Stimulated activated CD4-positive, alpha-beta T cell treated with anti-CD3 and anti-CD28 coated beads, Interleukin-15, amount 100 ng/mL, for 1 hour (primary cell): Measurements from ENCODE around the gene KLHL29.

Experiments used
- DNase-seq, 2 donors: peaks; one replicate each; pipeline ENCODE4 v3.0.0-alpha.2; 2020; ENCODE audit warnings: low read depth in 1 of 2, low spot score in 1 of 2

KLHL29 gene

GRCh38 chr2:23604731-23605130 lies 219.8 kb downstream of the KLHL29 start:
- no peak for DNase-seq

GRCh38 chr2:23605236-23605635 lies 220.3 kb downstream of the KLHL29 start:
- DNase-seq, result no peak

DNA sequence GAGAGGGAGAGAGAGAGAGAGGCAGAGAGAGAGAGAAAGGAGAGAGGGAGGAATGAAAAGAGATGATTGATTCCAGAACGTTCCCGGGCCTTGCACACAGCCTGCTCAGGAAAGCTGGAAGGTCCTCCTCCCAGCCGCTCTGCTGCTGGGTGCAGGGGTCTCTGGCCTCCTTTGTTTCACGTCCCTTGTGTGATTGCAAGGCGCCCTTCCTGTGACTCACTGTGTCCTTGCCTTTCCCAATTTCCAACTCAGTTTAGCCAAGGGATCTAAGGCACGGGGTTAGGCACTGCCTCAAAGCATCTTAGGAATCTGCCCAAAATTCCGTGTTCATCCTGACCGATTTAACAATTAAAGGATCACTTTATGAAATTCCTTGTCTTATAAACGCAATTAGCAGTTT lies 221.2 kb downstream of the KLHL29 start:
- DNase-seq, result no peak

- DNase-seq, result no peak
Observed at GRCh38 chr2:23606968-23607367, 222.0 kb downstream of the KLHL29 start.

GRCh38 chr2:23607925-23608324 lies 222.9 kb downstream of the KLHL29 start:
- no peak for DNase-seq

DNA sequence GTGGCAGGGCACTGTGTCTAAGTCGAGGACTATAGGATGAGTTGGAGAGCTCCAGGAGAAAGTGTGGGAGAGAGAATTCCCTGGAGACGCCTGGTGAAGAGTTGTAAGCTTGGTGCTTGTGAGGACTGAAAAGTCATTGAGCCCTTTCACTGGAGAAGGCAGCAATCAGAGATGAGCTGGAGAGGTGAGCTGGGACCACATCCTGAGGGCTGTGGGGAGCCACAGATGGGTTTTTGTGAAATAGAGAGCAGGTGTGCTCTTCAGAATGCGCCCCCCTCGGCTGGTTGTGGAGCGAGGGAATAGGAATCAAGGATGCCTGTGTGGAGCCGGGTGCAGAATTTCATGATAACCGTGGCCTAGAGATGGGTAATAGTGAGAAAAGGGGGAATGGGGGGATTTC lies 224.3 kb downstream of the KLHL29 start:
- no peak for DNase-seq

GRCh38 chr2:23611839-23612238 lies 226.9 kb downstream of the KLHL29 start:
- DNase-seq, result no peak

- no peak for DNase-seq
Observed at GRCh38 chr2:23614701-23615100, 229.7 kb downstream of the KLHL29 start.

GRCh38 chr2:23615216-23616020 lies 230.4 kb downstream of the KLHL29 start:
- no peak for DNase-seq

DNA sequence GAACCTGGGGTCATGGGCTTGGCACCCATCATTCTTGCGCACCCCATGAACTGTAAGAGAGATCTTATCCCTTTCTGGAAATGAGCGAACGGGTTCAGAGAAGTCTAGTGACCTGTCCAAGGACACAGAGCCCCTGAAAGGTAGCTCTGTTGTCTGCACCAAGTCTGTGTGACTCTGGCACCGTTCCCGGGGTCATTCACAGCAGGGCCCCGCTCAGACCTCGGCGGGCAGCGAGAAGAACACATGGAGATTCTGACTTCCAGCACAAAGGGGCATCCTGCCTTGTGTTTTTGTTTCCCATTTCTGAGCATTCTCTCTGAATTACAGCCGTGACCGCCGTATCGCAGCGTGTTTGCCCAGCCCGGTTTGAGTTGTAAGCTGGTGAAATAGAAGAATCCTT lies 231.7 kb downstream of the KLHL29 start:
- DNase-seq, result no peak

GRCh38 chr2:23617167-23617810 lies 232.3 kb downstream of the KLHL29 start:
- DNase-seq, result no peak

GRCh38 chr2:23617811-23618215 lies 232.8 kb downstream of the KLHL29 start:
- DNase-seq, result no peak

- DNase-seq, result no peak
Observed at GRCh38 chr2:23618265-23618664, 233.3 kb downstream of the KLHL29 start.

DNA sequence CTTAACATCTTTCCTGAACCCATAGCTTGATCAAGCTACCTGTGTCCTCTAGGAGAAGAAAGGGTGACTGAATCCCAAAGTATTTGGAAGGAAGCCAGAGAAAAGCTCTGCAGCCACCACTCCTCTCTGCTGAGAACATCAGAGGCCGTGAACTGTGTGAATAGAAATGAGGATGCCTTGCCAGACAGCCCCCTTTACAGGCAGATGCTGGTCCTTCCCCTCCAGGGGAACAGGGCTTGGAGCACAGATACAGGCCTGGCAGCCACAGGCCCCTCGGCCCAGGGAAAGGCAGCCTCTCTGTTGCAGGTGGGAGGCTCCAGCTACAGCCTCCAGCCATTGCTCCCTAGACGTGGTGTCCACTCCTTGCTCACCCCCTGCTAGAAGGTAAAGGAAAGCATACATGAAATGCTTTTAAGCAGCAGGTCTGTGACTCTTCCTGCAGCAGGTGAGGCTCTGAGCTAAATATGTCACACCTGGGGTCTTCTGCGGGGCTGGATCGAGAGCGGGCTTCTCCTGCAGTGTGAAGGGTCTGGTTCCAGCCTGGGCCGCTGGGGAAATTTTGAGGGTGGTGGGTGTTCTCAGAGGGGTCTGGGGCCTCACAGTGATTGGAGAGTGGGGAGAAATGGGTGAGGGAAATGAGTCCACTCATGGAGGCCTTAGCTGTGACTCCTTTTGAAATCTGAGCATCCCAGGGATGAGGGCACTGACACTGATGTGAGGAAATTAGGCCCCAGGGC lies 234.0 kb downstream of the KLHL29 start:
- DNase-seq, result no peak

GRCh38 chr2:23619941-23620340 lies 235.0 kb downstream of the KLHL29 start:
- no peak for DNase-seq

DNA sequence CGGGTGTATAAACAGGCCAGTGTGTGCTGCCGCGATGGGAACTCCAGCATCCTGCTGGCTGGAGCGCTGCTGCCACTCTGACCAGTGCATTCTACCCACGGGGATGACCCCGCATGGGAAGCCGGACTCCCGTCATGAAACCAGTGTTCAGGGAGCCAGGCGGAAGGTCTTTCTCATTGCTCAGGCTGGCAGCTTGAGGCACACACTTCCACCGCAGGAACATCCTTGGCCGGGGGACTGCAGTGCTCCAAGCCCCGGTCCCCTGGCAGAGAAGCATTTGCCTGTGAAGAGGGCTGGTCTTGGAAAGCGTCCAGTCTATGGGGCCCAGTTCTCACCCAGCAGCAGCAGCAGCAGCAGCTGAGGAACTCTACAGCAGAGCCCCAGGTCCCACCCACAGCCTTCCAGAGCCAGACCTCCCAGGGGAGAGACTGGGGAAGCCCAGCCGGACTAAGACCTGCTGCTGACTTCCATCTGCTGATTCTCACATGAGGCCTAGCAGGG lies 235.9 kb downstream of the KLHL29 start:
- no peak for DNase-seq

GRCh38 chr2:23621616-23622015 lies 236.6 kb downstream of the KLHL29 start:
- no peak for DNase-seq

DNA sequence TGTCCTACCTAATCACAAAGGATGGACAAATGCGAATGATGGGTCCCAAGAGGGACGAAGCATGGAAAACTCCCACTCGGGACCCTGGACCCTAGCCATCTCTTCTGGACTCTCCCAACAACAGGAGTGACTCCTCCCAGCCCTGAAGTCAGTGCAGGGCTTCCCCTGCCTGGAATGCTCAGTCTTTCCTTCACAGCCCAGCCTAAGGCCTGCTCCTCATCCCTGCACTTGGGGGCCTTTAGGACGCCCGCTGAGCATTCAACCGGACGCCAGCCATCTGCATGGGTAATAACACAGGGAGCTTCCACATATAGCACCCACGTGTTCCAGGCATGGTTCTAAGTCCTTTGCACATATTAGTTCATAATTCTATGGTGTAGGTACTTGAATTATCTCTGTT lies 237.5 kb downstream of the KLHL29 start:
- no peak for DNase-seq

DNA sequence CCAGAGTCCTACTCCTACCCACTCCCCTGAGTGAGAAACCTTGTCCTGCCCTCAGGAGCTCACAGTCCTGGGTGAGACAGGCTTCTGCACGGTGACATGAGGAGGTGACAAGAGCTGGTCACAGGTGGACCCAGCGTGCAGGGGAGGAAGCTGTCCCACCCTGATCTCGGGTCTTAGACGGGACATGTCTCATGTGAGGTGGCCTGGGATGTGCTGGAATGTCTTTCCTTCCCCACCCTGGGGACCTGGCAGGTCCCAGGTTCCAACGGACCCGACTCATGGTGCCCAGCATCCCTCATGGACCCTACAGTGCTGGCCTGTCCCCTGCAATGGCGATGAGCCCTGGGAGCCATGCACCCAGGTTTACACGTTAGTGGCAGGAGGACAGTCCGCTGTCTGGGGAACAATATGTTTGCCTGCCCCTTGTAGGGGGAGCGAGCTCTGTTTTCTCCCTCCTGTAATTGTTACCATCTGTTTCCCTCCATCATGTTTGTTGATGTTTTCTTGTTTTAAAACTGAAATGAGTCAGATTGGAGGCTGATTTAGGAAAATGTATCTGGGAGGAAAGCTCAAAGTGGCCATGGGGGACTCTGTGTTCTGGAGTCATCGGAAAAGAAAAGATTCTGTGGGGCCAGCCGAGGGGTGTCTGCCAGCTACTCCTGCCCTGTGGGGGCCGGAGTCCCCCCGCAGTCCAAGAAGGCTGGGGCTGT lies 238.1 kb downstream of the KLHL29 start:
- DNase-seq, result no peak

GRCh38 chr2:23624378-23624777 lies 239.4 kb downstream of the KLHL29 start:
- DNase-seq, result no peak

DNA sequence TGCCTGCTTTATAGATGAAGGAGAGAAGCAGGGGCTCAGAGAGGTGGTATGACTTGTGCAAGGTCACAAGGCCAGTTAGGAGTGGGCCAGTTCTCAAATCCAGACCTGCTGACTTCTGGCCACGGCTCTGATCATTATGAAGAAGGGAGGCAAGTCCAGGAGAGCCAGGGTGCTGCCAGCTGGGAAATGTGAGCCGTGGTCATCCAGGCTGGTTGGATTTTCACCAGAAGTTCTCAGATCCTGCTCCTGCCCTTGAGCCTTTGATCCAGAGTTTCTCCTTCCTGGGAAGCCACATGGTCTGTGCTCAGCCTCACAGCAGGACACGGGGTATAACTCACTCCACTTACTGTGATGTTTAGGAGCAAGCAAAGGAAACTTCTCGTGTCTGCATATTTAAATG lies 239.9 kb downstream of the KLHL29 start:
- DNase-seq, result no peak
